ENCODE measurements around the gene NFATC2IP.

NFATC2IP gene

DNA sequence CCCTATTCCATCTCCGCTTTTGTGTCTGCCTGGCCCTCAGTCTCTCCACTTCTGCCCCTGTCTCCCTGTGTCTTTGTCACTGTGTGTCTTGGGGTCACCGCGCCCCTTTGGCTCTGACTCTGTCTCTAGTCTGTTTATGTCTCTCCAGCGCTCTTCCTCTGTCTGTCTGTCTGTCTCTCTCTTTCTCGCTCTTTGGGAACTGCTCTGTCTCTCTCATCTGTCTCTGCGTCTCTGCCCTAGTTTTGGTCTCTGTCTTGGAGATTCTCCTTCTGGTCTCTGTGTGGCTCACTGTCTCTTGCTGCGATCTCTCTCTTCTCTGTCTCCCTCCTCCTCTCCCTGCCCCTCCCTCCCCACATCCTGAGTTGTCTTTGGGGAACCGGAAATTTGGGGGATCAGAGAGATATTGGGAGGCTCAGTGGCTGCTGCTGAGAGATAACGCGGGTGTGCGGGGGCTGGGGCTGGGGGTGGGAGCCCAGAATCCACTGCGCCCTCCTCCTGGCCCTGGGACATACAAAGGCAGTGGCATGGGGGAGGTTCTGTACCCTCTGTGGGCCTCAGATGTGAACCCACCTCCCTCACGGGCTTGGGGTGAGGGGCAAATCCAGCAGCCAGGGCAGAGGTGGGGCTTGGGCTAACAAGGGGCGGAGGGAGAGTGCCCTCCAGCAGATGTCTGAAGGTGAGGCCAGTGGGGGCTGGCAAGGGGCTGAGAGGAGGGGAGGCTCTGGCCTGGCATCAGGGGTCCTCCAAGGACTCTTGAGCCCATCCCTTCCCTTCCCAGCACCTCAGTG lies 58.5 kb downstream of the NFATC2IP start:
- no peak for TF ChIP-seq TAF1 (IDR thresholded peaks at IDR 0.05; ENCODE audit: low read depth)
- no peak for TF ChIP-seq CEBPB (IDR thresholded peaks at IDR 0.05)
- TF ChIP-seq FOXM1 (IDR thresholded peaks at IDR 0.05; ENCODE audit: borderline replicate concordance, low read depth), result no peak
- TF ChIP-seq, protein P1, sequence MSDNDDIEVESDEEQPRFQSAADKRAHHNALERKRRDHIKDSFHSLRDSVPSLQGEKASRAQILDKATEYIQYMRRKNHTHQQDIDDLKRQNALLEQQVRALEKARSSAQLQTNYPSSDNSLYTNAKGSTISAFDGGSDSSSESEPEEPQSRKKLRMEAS (IDR thresholded peaks at IDR 0.05), result no peak
- TF ChIP-seq EP300 (IDR thresholded peaks at IDR 0.05; ENCODE audit: borderline replicate concordance), result no peak
- no peak for TF ChIP-seq ZBTB7A (IDR thresholded peaks at IDR 0.05; ENCODE audit: low read depth)
- no peak for TF ChIP-seq TEAD4 (IDR thresholded peaks at IDR 0.05)
- TF ChIP-seq, protein P2, sequence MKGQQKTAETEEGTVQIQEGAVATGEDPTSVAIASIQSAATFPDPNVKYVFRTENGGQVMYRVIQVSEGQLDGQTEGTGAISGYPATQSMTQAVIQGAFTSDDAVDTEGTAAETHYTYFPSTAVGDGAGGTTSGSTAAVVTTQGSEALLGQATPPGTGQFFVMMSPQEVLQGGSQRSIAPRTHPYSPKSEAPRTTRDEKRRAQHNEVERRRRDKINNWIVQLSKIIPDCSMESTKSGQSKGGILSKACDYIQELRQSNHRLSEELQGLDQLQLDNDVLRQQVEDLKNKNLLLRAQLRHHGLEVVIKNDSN (IDR thresholded peaks at IDR 0.05), result no peak
- TF ChIP-seq RAD21 (IDR thresholded peaks at IDR 0.05; ENCODE audit: low read depth), result no peak
- TF ChIP-seq TCF12 (IDR thresholded peaks at IDR 0.05; ENCODE audit: low read depth), result no peak
- TF ChIP-seq YY1 (IDR thresholded peaks at IDR 0.05; ENCODE audit: low read depth), result no peak
- TF ChIP-seq EGR1 (IDR thresholded peaks at IDR 0.05), result no peak
- no peak for TF ChIP-seq NFIC (IDR thresholded peaks at IDR 0.05)
- TF ChIP-seq CREB1 (IDR thresholded peaks at IDR 0.05; ENCODE audit: low read depth), result no peak
- TF ChIP-seq, protein P3, sequence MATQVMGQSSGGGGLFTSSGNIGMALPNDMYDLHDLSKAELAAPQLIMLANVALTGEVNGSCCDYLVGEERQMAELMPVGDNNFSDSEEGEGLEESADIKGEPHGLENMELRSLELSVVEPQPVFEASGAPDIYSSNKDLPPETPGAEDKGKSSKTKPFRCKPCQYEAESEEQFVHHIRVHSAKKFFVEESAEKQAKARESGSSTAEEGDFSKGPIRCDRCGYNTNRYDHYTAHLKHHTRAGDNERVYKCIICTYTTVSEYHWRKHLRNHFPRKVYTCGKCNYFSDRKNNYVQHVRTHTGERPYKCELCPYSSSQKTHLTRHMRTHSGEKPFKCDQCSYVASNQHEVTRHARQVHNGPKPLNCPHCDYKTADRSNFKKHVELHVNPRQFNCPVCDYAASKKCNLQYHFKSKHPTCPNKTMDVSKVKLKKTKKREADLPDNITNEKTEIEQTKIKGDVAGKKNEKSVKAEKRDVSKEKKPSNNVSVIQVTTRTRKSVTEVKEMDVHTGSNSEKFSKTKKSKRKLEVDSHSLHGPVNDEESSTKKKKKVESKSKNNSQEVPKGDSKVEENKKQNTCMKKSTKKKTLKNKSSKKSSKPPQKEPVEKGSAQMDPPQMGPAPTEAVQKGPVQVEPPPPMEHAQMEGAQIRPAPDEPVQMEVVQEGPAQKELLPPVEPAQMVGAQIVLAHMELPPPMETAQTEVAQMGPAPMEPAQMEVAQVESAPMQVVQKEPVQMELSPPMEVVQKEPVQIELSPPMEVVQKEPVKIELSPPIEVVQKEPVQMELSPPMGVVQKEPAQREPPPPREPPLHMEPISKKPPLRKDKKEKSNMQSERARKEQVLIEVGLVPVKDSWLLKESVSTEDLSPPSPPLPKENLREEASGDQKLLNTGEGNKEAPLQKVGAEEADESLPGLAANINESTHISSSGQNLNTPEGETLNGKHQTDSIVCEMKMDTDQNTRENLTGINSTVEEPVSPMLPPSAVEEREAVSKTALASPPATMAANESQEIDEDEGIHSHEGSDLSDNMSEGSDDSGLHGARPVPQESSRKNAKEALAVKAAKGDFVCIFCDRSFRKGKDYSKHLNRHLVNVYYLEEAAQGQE (IDR thresholded peaks at IDR 0.05; ENCODE audit: low read depth), result no peak

DNA sequence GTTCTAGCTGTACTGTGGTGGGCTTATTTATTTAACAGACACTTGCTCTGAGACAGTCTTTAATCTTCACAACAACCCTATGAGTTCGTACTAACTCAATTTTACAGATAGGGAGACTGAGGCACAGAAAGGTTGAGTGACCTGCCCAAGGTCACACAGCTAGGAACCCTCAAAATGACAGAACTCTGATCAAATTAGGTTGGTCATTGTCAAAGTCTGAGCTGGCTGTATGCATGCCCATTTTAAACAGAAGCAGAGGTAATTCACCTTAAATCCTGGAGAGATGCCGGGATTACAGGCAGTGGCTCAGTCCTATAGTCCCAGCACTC lies 59.1 kb downstream of the NFATC2IP start:
- TF ChIP-seq CEBPB (IDR thresholded peaks at IDR 0.05), result no peak
- TF ChIP-seq ZBTB7A (IDR thresholded peaks at IDR 0.05; ENCODE audit: low read depth), result no peak
- TF ChIP-seq, protein P1 (IDR thresholded peaks at IDR 0.05), result no peak
- no peak for TF ChIP-seq EGR1 (IDR thresholded peaks at IDR 0.05)
- no peak for TF ChIP-seq RAD21 (IDR thresholded peaks at IDR 0.05; ENCODE audit: low read depth)
- no peak for TF ChIP-seq EP300 (IDR thresholded peaks at IDR 0.05; ENCODE audit: borderline replicate concordance)
- no peak for TF ChIP-seq YY1 (IDR thresholded peaks at IDR 0.05; ENCODE audit: low read depth)
- no peak for TF ChIP-seq CREB1 (IDR thresholded peaks at IDR 0.05; ENCODE audit: low read depth)
- TF ChIP-seq, protein P2 (IDR thresholded peaks at IDR 0.05), result no peak

DNA sequence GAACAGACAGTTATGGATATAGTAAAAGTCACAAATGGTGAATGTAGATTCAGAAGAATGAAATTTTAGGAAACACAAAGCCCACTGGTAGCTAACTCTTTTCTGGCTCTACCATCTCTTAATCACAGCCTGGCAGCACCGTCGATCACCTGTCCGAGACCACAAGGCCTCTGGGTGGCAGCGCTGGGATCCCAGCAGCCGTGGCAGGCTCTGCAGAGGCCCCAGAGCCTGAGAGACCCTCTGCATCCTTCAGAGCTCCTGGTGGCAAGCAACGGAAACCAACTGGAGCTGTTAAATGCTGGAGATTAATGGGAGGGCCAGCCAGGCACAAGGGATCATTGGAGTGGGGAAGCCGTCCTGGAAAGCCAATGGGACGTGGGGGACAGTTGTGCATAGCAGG lies 60.4 kb downstream of the NFATC2IP start:
- TF ChIP-seq, protein P3 (IDR thresholded peaks at IDR 0.05; ENCODE audit: low read depth), result no peak
- TF ChIP-seq YY1 (IDR thresholded peaks at IDR 0.05; ENCODE audit: low read depth), result no peak
- TF ChIP-seq TCF12 (IDR thresholded peaks at IDR 0.05; ENCODE audit: low read depth), result no peak
- no peak for TF ChIP-seq RAD21 (IDR thresholded peaks at IDR 0.05; ENCODE audit: low read depth)
- TF ChIP-seq, protein P1 (IDR thresholded peaks at IDR 0.05), result no peak
- TF ChIP-seq, protein P2 (IDR thresholded peaks at IDR 0.05), result no peak
- TF ChIP-seq EP300 (IDR thresholded peaks at IDR 0.05; ENCODE audit: borderline replicate concordance), result no peak
- no peak for TF ChIP-seq EGR1 (IDR thresholded peaks at IDR 0.05)
- TF ChIP-seq TEAD4 (IDR thresholded peaks at IDR 0.05), result no peak
- no peak for TF ChIP-seq CEBPB (IDR thresholded peaks at IDR 0.05)
- no peak for TF ChIP-seq FOXM1 (IDR thresholded peaks at IDR 0.05; ENCODE audit: borderline replicate concordance, low read depth)
- TF ChIP-seq NFIC (IDR thresholded peaks at IDR 0.05), result no peak

DNA sequence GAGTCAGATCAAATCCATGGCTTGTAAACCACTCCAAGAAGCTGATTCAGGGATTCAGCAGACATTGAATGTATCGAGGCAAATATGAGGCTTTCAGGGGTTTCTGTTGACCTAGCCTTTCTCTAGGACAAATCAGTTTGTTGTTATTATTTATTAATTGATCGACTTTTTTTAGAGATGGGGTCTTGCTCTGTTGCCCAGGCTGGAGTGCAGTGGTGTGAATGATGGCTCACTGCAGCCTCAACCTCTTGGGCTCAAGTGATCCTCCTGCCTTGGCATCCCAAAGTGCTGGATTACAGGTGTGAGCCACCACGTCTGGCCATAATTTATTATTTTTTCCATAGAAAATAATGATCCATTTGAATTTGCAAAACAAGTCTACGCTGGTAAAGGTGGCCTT lies 61.1 kb downstream of the NFATC2IP start:
- no peak for TF ChIP-seq EP300 (IDR thresholded peaks at IDR 0.05; ENCODE audit: borderline replicate concordance)
- TF ChIP-seq RAD21 (IDR thresholded peaks at IDR 0.05; ENCODE audit: low read depth), result no peak
- no peak for TF ChIP-seq CEBPB (IDR thresholded peaks at IDR 0.05)
- TF ChIP-seq TAF1 (IDR thresholded peaks at IDR 0.05; ENCODE audit: low read depth), result no peak
- no peak for TF ChIP-seq NFIC (IDR thresholded peaks at IDR 0.05)
- TF ChIP-seq, protein P3 (IDR thresholded peaks at IDR 0.05; ENCODE audit: low read depth), result no peak
